ENCODE results near the gene EML1. TPM values are rescaled to one million over a fixed set of nuclear protein-coding genes. Genes with fewer than 3 reads are reported as not detected.

The EML1 gene
- total RNA-seq, 1 experiment from 2014 or later = 2.5 TPM

GRCh38 chr14:99875836-99876235, 82.6 kb downstream of the EML1 start:
- no TSS peak for BruUV-seq (replicated peaks)
- Mint-ChIP-seq H3K27me3 (ENCODE audit: unreplicated experiment) (peaks cover 56% of the 10 kb centered on the region), H3K4me1 (ENCODE audit: low read depth, unreplicated experiment) (no peaks in the 10 kb centered on the region), H3K27ac (ENCODE audit: unreplicated experiment) (no peak overlapping the region), H3K36me3 (ENCODE audit: insufficient read depth, unreplicated experiment) (no peaks in the 10 kb centered on the region), H3K9me3 (ENCODE audit: low read depth, unreplicated experiment) (no peaks in the 10 kb centered on the region), H3K4me3 (ENCODE audit: low read depth, unreplicated experiment) (no peak overlapping the region)
- CTCF ChIA-PET = interaction anchor here (1.2 kb wide), 1 partner anchor 19 kb away, joined by 3 read pairs; no protein-coding TSS in a partner anchor
- TF ChIP-seq CTCF (IDR thresholded peaks at IDR 0.05; ENCODE audit: unreplicated experiment) = no peak
- no peak for DNase-seq
- intact Hi-C loops (cut with micrococcal nuclease; ENCODE audit: unreplicated experiment) = no loop called here

- Mint-ChIP-seq H3K36me3 (ENCODE audit: insufficient read depth, unreplicated experiment) (no peaks in the 10 kb centered on the region), H3K4me1 (ENCODE audit: low read depth, unreplicated experiment) (no peaks in the 10 kb centered on the region), H3K4me3 (ENCODE audit: low read depth, unreplicated experiment) (no peak overlapping the region), H3K9me3 (ENCODE audit: low read depth, unreplicated experiment) (no peaks in the 10 kb centered on the region), H3K27ac (ENCODE audit: unreplicated experiment) (no peak overlapping the region), H3K27me3 (ENCODE audit: unreplicated experiment) (peaks cover 55% of the 10 kb centered on the region)
- DNase-seq = no peak
- no TSS peak for BruUV-seq (replicated peaks)
- no peak for TF ChIP-seq CTCF (IDR thresholded peaks at IDR 0.05; ENCODE audit: unreplicated experiment)
- intact Hi-C loops (cut with micrococcal nuclease; ENCODE audit: unreplicated experiment) = no loop called here
- CTCF ChIA-PET = interaction anchor here (0.5 to 1.2 kb wide), 2 partner anchors 18 to 101 kb away, joined by 3 to 5 read pairs; no protein-coding TSS in a partner anchor
These were observed 83.2 kb downstream of the EML1 start for GRCh38 chr14:99876406-99876805.

- Mint-ChIP-seq H3K27ac (ENCODE audit: unreplicated experiment) (no peak overlapping the region), H3K4me3 (ENCODE audit: low read depth, unreplicated experiment) (no peak overlapping the region), H3K27me3 (ENCODE audit: unreplicated experiment) (peaks cover 38% of the 10 kb centered on the region), H3K36me3 (ENCODE audit: insufficient read depth, unreplicated experiment) (no peaks in the 10 kb centered on the region), H3K9me3 (ENCODE audit: low read depth, unreplicated experiment) (no peaks in the 10 kb centered on the region), H3K4me1 (ENCODE audit: low read depth, unreplicated experiment) (no peaks in the 10 kb centered on the region)
- TF ChIP-seq CTCF (IDR thresholded peaks at IDR 0.05; ENCODE audit: unreplicated experiment) = no peak
- no peak for DNase-seq
- CTCF ChIA-PET = no interaction called here
- BruUV-seq (replicated peaks) = no TSS peak
- intact Hi-C loops (cut with micrococcal nuclease; ENCODE audit: unreplicated experiment) = no loop called here
These were observed 85.3 kb downstream of the EML1 start for GRCh38 chr14:99878563-99878962.

- H3K36me3 Mint-ChIP-seq (ENCODE audit: insufficient read depth, unreplicated experiment) = no peaks in the 10 kb centered on the region
- intact Hi-C loops (cut with micrococcal nuclease; ENCODE audit: unreplicated experiment) = no loop called here
- CTCF ChIA-PET = no interaction called here
- TF ChIP-seq CTCF (IDR thresholded peaks at IDR 0.05; ENCODE audit: unreplicated experiment) = no peak
- H3K27ac Mint-ChIP-seq (ENCODE audit: unreplicated experiment) = no peak overlapping the region
- DNase-seq = no peak
- H3K4me3 Mint-ChIP-seq (ENCODE audit: low read depth, unreplicated experiment) = no peak overlapping the region
- peaks cover 28% of the 10 kb centered on the region for H3K27me3 Mint-ChIP-seq (ENCODE audit: unreplicated experiment)
- H3K4me1 Mint-ChIP-seq (ENCODE audit: low read depth, unreplicated experiment) = no peaks in the 10 kb centered on the region
- BruUV-seq (replicated peaks) = no TSS peak
- H3K9me3 Mint-ChIP-seq (ENCODE audit: low read depth, unreplicated experiment) = no peaks in the 10 kb centered on the region
These were observed 86.4 kb downstream of the EML1 start for GRCh38 chr14:99879401-99880295.

All from Calu3 (cell line).